GM04503 (cell line): ENCODE data around the gene SEPTIN2.
"Not testable (repeated sequence)": the region's sequence is repeated elsewhere in the genome, so short reads cannot be mapped to it uniquely, and the experiment has no call there.

Experiments used
- DNase-seq: peaks from one replicate; pipeline ENCODE4 v3.0.0-alpha.2; 2012; ENCODE audit warnings: low read depth

SEPTIN2 gene

GRCh38 chr2:241350878-241351639 is 35.3 kb downstream of the SEPTIN2 start:
- DNase-seq = no peak

- no peak for DNase-seq
These were observed 35.9 kb downstream of the SEPTIN2 start for GRCh38 chr2:241351640-241352031.

GRCh38 chr2:241352227-241352626 is 36.5 kb downstream of the SEPTIN2 start:
- no peak for DNase-seq

- DNase-seq = no peak
These were observed 39.2 kb downstream of the SEPTIN2 start for GRCh38 chr2:241354668-241355658.

- DNase-seq = peak; percentile 79
These were observed 40.5 kb downstream of the SEPTIN2 start, which contains the start of gene FARP2 for GRCh38 chr2:241355983-241356870. FARP2 (plus strand) TSS chr2:241356285; CDS start chr2:241373108, 16,823 bp downstream.

GRCh38 chr2:241356871-241357260 is 41.1 kb downstream of the SEPTIN2 start:
- no peak for DNase-seq

GRCh38 chr2:241357531-241357930 is 41.8 kb downstream of the SEPTIN2 start:
- no peak for DNase-seq

GRCh38 chr2:241358470-241358869 is 42.7 kb downstream of the SEPTIN2 start:
- no peak for DNase-seq

- no peak for DNase-seq
These were observed 43.8 kb downstream of the SEPTIN2 start for GRCh38 chr2:241359481-241360045.

- no peak for DNase-seq
These were observed 47.7 kb downstream of the SEPTIN2 start for GRCh38 chr2:241363426-241363825.

- no peak for DNase-seq
These were observed 49.1 kb downstream of the SEPTIN2 start for GRCh38 chr2:241364781-241365180.

GRCh38 chr2:241366678-241367077 is 51.0 kb downstream of the SEPTIN2 start:
- no peak for DNase-seq

- no peak for DNase-seq
These were observed 52.9 kb downstream of the SEPTIN2 start for GRCh38 chr2:241368643-241369042.

- DNase-seq = no peak
These were observed 56.8 kb downstream of the SEPTIN2 start for GRCh38 chr2:241372361-241372992.

- DNase-seq = no peak
These were observed 57.7 kb downstream of the SEPTIN2 start for GRCh38 chr2:241373446-241373845.

- DNase-seq = not testable (repeated sequence)
These were observed 58.2 kb downstream of the SEPTIN2 start for GRCh38 chr2:241373906-241374305.

- DNase-seq = no peak
These were observed 59.6 kb downstream of the SEPTIN2 start for GRCh38 chr2:241375300-241375699.

- no peak for DNase-seq
These were observed 61.1 kb downstream of the SEPTIN2 start for GRCh38 chr2:241376808-241377207.

- DNase-seq = no peak
These were observed 63.1 kb downstream of the SEPTIN2 start for GRCh38 chr2:241378816-241379215.

- DNase-seq = peak; percentile 74
These were observed 64.1 kb downstream of the SEPTIN2 start for GRCh38 chr2:241379481-241380480.
